GM12891 (cell line): ENCODE data around the gene STMN3.
"Not testable (repeated sequence)": the region's sequence is repeated elsewhere in the genome, so short reads cannot be mapped to it uniquely, and the experiment has no call there.

Experiments used
- DNase-seq: peaks from one replicate; pipeline ENCODE4 v3.0.0; 2011; ENCODE audit warnings: low spot score; ENCODE audit not compliant: insufficient read length
- FAIRE-seq: peaks from 2 replicates; lab custom pipeline; 2011; peaks lifted over from hg19 to GRCh38; lab: Jason Lieb, UNC
- PAX5 ChIP-seq: IDR thresholded peaks from 2 replicates; pipeline ENCODE4 v1.6.1; 2011; ENCODE audit warnings: low read length, moderate library complexity, mild to moderate bottlenecking; ENCODE audit not compliant: insufficient read depth, severe bottlenecking
- POLR2A ChIP-seq: IDR thresholded peaks from 2 replicates; pipeline ENCODE4 v1.6.1; 2011; ENCODE audit warnings: low read depth, low read length, control low read depth
- POLR2AphosphoS5 ChIP-seq: IDR thresholded peaks from 2 replicates; pipeline ENCODE4 v1.6.1; 2011; ENCODE audit warnings: low read depth, low read length, control low read depth
- POU2F2 ChIP-seq: IDR thresholded peaks from 2 replicates; pipeline ENCODE4 v1.6.1; 2011; ENCODE audit warnings: low read depth, mild to moderate bottlenecking, control low read depth, low read length, moderate library complexity
- SPI1 ChIP-seq: IDR thresholded peaks from 2 replicates; pipeline ENCODE4 v1.6.1; 2011; ENCODE audit warnings: low read depth, low read length, control low read depth
- TAF1 ChIP-seq: IDR thresholded peaks from 2 replicates; pipeline ENCODE4 v1.6.1; 2011; ENCODE audit warnings: low read depth, low read length, control low read depth

The STMN3 gene

DNA sequence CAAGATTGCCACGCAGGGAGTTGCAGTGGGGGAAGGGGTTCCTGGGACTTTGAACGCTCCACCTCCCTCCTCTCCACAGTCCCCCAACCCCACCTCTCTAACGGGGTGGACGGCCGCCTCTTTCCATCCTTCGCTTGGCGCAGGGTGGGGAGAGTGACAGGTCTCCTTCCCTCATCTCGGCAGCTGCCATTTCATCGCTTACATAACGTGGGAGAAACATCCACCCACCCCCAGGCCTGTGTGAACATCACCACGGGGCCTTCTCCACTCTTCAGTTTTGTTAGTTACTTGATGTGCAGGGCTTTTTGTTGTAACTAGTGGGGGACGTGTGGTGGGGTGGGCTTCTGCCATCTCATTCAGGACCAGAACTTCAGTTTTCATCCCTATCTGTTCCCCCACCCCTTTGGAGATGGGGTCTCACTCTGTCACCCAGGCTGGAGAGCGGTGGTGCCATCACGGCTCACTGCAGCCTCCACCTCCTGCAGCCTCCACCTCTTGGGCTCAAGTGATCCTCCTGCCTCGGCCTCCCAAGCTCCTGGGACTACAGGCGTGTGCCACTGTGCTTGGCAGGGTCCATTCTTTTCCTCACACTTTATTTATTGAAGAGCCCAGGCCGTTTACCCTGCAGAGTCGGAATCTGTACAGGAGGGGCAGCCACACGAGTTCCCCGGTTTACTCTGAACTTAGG lies 22.6 kb upstream of the STMN3 start:
- DNase-seq (no peak), FAIRE-seq (no peak)
- TF ChIP-seq POLR2AphosphoS5 (no peak), POLR2A (no peak), SPI1 (no peak), POU2F2 (no peak), TAF1 (no peak), PAX5 (no peak)

DNA sequence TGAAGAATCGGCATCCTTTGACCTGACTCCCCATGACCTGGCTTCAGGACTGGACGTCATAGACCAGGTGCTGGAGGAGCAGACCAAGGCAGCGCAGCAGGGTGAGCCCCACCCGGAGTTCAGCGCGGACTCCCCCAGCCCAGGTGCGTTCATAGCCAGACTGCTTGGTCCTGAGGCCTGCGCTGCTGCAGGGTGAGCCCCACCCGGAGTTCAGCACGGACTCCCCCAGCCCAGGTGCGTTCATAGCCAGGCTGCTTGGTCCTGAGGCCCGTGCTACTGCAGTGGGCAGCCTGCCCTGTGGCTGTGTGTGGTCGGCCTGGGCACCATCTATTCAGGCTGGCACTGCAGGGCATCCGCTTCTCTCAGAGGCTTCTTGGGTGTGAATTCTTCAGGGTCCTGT lies 20.7 kb upstream of the STMN3 start:
- no peak for FAIRE-seq
- DNase-seq: no peak
- TF ChIP-seq TAF1 (no peak), POLR2A (no peak)

DNA sequence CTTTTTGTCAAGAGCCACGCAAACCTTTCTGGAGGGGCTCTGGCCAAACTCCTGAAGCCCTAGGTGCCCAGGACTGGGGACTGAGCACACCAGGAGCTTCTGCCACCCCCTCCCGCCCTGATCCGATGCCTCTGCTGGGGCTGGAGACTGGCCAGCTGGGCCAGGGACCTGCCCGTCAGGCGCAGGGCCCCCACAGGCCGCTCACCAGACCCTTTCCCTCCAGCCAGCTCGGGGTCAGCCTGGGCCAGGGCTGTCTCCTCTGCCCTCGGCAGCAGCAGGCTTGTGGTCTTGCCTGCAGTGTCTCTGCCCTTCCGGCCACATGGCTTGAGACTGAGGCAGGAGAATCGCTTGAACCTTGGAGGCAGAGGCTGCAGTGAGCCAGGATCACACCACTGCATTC lies 19.4 kb upstream of the STMN3 start:
- FAIRE-seq (no peak), DNase-seq (no peak)
- TF ChIP-seq POLR2AphosphoS5 (no peak), SPI1 (no peak), POLR2A (no peak), TAF1 (no peak), POU2F2 (no peak)

DNA sequence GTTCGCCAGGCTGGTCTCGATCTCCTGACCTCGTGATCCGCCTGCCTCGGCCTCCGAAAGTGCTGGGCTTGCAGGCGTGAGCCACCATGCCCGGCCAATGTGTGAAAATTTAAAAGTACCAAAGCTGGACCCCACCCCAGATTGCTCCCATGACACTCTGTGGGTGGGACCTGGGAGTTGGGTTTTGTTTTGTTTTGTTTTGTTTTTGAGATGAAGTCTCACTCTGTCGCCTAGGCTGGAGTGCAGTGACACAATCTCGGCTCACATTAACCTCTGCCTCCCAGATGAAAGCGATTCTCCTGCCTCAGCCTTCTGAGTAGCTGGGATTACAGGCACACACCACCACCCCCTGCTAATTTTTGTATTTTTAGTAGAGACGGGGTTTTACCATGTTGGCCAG lies 18.5 kb upstream of the STMN3 start:
- DNase-seq, FAIRE-seq: not testable (repeated sequence)

DNA sequence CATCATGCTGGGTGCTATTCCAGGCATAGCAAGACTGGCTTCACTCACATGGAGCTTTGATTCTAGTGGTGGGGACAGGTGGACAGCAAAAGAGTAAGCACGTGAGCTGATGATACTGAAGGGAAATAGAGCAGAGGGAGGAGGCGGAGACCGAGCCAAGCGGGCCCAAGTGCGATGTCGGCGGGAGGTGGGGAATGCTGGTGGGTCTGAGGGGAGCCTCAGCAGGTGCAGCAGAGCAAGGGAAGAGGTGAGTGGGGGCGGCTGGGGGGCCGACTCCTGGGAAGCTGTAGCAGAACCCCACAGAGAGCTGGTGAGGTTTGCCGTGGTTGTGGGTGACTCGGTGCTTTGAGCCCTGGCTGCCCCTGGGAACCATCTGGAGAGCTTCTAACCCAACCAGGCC lies 15.1 kb upstream of the STMN3 start:
- no peak for TF ChIP-seq POLR2A
- TF ChIP-seq POU2F2: no peak
- no peak for TF ChIP-seq PAX5
- TF ChIP-seq POLR2AphosphoS5: no peak
- TF ChIP-seq TAF1: no peak
- no peak for TF ChIP-seq SPI1
- FAIRE-seq (no peak), DNase-seq (no peak)

DNA sequence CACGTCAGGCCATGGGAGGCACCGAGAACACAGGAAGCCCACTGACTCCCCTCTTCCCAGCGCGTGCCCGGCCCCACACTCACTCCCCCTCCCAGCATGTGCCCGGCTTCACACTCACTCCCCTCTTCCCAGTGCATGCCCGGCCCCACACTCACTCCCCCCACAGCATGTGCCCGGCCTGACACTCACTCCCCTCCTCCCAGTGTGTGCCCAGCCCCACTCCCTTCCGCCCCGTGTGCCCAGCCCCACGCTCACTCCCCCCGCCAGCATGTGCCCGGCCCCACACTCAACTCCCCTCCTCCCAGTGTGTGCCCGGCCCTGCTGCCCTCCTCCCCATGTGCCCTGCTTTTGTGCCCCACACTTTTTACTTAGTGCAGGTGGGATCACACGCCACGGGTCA lies 14.6 kb upstream of the STMN3 start:
- TF ChIP-seq POLR2AphosphoS5 (no peak), TAF1 (no peak), SPI1 (no peak), POLR2A (no peak), POU2F2 (no peak), PAX5 (no peak)
- DNase-seq: no peak
- FAIRE-seq: no peak

DNA sequence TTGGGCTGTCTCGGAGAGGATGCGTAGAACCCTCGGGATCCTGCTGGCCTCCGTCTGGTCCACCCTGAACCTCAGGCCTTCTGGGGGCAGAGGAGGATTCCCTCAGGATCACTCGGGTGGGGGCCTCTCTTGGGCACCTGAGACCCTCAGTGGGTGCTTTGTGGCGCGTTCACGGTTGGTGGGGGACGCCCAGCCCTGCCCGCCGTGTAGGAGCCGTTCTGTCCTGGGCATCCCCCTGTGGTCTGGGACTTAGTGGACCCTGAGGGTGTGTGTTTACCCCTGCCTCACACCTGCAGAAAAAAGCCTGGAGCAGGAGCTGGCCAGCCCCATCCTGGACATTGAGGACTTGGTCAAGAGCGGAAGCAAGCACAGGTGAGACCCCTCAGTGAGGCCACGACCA lies 12.5 kb upstream of the STMN3 start:
- no peak for DNase-seq
- FAIRE-seq: no peak
- TF ChIP-seq POLR2A (no peak), PAX5 (no peak), SPI1 (no peak), TAF1 (no peak), POLR2AphosphoS5 (no peak), POU2F2 (no peak)

DNA sequence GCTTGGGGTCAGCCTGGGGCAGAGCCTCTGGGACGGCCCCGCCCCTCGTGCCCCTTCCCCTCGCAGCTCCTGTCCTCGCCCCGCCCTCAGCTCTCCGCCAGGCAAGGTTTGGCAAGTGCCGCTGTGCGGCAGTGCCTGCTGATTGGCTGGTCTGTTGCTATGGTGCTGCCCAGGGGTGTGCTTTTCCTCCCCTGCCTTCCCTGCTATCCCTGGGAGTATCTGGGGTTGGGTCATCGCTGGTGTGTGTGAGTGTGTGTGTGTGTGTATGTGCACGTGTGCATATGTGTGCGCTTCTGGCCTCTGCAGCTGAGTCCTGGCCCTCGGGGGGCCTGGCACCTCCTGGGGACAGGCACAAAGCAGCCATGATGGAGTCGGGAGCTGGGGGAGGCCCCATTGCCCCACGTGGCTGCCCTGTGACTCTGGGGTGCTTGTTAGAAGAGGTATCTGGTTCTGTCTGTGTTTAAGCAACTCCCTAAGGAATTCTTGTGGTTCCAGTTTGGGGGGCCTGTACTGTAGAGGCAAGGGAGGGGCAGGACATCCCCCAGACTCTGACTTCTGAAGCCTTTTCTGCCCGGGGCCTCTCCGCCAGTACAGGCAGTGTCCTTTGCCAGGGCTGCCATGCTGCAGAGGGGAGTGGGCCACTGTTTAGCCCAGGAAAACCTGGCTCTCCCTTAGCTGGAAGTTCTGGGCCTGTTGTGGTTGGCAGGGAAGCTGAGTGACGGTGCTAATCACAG lies 11.8 kb upstream of the STMN3 start:
- no peak for FAIRE-seq

DNA sequence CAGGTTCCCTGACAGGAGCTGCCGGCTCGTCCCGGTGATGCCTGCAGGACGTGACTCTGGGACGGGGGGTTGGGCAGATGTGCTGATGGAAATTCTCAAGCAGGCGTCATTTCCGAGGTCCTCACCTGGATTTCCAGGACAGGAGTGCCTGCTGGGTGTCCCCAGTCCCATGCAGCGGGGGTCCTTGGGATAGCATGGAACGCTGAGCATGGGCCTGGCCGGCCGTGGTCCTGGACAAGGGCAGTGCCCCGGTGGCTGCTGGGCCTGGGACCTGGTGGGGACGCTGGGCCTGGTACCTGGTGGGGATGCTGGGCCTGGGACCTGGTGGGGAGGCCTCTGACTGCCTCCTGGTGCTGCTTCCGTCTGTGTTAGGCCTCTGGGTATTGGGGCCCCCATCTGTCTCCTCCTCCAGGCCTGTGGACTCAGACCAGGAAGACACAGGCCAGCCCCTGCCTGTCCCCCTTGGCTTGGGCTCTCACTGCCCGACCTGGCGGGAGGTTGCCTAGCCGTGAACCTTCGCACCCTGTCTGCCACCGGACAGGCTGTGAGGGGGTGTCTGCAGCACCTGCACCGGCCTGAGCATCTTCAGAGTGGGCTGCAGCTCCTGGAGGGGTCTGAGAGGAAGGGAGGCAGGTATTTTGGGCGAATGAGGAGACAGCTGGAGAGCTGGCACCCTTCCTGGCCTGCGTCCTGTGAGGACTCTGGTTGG lies 11.1 kb upstream of the STMN3 start:
- DNase-seq (no peak), FAIRE-seq (no peak)
- TF ChIP-seq POLR2A (no peak), TAF1 (no peak), POU2F2 (no peak), POLR2AphosphoS5 (no peak), SPI1 (no peak), PAX5 (no peak)

More for the DNA sequence above, 11.8 kb upstream of the STMN3 start:
- no peak for DNase-seq
- no peak for TF ChIP-seq SPI1

DNA sequence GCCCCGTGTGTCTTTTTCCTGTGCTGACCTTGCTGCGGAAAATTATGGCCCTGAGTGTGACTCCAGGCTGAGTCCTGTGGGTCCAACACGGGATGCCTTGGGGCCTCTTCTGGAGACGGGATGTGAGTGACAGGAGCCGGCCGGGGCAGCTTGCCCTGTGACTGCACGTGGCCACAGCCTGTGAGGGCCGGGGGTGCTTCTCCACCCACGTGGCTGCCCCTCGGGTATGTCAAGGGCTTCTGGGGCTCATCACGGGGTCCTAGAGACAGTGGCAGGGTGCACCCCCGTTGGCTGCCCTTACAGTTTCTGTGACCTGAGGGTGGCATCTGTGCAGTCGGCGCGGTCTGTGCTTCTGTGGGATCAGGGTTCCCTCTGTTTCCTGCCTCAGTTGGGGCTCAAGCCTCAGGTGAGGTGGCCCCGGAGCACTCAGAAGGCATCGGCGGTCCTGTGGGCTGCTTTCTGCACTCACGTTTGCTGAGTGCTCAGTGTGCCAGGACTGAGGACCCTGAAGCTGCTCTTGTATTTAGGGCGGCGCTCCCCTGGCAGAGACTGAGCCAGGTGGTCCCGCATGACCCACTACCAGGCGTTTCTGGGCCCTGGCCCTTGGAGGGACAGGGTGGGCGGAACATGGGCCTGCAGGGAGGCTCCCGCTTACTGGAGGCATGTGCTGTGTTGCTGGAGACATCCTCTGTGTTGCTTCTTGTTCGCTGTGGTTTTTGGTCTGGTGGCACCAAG lies 10.3 kb upstream of the STMN3 start:
- TF ChIP-seq POU2F2 (no peak), PAX5 (no peak), SPI1 (no peak), TAF1 (no peak), POLR2A (no peak), POLR2AphosphoS5 (no peak)
- FAIRE-seq: no peak
- DNase-seq: no peak
